GM23338 (cell line): ENCODE results near the gene RASA3.

Source experiments
- CTCF ChIP-seq, 2 experiments: fragments of 200-600 bp in 1 of 2; sonication (generic) in 1 of 2; conservative IDR thresholded peaks; 2 replicates each; pipeline versions ENCODE4 v1.5.1 to v1.6.1; 2016 to 2017; ENCODE audit warnings: antibody characterized with exemption in 2 of 2, low read depth in 2 of 2, mild to moderate bottlenecking in 2 of 2, moderate library complexity in 1 of 2
- ETS1 ChIP-seq: IDR thresholded peaks from 2 replicates; pipeline ENCODE4 v1.6.1; 2016; ENCODE audit warnings: antibody characterized with exemption
- EZH2 ChIP-seq: fragments of 200-600 bp; sonication (generic); IDR thresholded peaks from one replicate; pipeline ENCODE4 v1.8.0; 2017; ENCODE audit warnings: antibody characterized with exemption, mild to moderate bottlenecking, low read depth; ENCODE audit not compliant: unreplicated experiment
- EZH2phosphoT487 ChIP-seq: fragments of 200-600 bp; sonication (generic); IDR thresholded peaks from one replicate; pipeline ENCODE4 v1.8.1; 2018; ENCODE audit warnings: antibody characterized with exemption; ENCODE audit not compliant: unreplicated experiment

GRCh38 chr13:114124921-114125320 is 7.5 kb downstream of the RASA3 start:
- no peak for TF ChIP-seq CTCF (conservative IDR thresholded peaks at IDR 0.05; ENCODE audit: low read depth in 2 of 2)
- no peak for TF ChIP-seq EZH2
- TF ChIP-seq EZH2phosphoT487 = no peak
- TF ChIP-seq ETS1 = no peak
